ENCODE data around the gene PLEK2. TPM values are rescaled to one million over a fixed set of nuclear protein-coding genes. Genes with fewer than 3 reads are reported as not detected.
A peak's percentile ranks its signal among the peaks of the same experiment; 100 is the strongest.
"Not testable (repeated sequence)": the region's sequence is repeated elsewhere in the genome, so short reads cannot be mapped to it uniquely, and the experiment has no call there.

Gene PLEK2, protein sequence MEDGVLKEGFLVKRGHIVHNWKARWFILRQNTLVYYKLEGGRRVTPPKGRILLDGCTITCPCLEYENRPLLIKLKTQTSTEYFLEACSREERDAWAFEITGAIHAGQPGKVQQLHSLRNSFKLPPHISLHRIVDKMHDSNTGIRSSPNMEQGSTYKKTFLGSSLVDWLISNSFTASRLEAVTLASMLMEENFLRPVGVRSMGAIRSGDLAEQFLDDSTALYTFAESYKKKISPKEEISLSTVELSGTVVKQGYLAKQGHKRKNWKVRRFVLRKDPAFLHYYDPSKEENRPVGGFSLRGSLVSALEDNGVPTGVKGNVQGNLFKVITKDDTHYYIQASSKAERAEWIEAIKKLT
- total RNA-seq (2014; rRNA removed; shearing (Covaris generic)): 5.9 and 7.1 TPM in 2 replicates
- polyA plus RNA-seq (2014; cell fraction: nucleus; rRNA removed): 2.2 and 3.9 TPM in 2 replicates

DNA sequence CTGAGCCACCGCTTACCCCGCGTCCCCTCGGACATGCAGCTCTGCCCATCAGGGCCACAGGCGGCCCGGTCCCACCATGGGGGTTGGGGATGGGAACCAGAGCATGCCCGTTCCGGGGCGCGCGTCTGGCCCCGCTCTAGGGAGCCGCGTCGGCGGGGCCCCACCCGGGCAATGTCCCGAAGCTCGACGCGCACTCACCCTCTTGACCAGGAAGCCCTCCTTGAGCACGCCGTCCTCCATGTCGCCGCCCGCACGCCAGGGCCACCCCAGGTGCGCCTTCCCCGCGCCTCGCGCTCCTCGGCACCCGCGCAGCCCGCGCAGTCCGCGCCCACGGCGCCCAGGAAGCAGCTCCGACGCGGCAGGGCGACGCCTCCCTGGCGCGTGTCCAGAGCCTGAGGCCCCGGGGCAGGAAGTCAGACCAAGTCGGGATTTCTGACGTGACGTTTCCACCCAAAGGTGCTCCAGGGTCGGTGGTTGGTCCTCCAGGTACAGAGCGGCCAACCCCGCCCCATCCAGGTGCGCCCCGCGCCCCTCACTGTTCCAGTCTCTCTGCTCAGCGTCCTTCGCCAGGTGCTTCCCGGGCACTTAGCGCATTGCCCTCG lies at the start of gene PLEK2:
TSS of gene PLEK2 (minus strand) at position 346 of the 602 bp plus-strand sequence. CDS start at position 240, 106 bp downstream.
- DNase-seq (ENCODE audit: extremely low read depth, low read depth): peak; percentile 33

DNA sequence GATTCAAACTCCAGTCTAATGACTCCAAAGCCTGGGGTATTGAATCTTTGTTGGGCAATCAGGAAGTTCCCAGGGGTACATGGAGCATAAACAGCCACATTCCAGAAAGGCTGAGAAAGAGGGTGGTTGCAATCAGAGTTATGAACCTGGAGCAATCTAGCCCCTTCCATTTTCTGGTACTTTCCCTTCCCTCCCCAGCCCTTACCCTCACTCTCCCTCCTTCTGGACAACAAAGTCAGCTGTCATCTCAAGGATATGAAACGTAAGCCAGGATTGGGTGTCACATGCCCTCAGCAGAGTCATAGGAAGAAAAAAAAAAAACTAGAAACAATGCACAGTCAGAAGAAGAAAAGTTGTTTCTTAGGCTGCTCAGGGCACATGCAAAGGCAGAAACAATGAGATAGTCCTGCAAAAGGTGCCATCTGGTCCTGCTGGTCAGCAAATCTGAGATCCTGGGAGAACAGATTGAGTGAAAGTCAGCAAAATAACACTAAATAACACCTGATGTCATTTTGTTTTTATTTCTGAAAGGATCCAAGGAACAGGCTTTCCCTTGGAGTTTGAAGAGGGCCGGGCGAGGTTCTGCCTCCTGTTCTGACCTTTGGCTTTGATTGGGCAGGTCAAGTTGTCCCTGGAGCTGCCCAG lies 49.5 kb upstream of the PLEK2 start:
- DNase-seq (ENCODE audit: extremely low read depth, low read depth): no peak

DNA sequence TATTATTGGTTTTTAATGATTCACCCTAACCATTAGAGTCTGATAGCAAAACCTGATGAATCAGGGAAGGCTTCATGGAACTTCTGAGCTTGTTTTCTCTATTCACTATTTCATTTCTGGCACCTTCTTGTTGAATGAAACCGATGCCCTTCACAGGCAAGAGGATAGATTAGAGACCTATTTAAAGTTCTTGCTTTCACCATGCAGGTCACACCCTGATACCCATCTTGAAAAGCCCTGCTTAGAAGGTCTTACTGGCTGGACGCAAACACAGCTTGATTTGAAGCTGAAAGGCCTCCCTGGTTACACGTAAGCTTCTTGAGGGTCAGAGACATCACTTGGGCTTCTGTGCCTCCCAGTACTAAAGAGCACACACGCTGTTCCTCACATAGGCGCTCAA lies 47.4 kb upstream of the PLEK2 start:
- no peak for DNase-seq (ENCODE audit: extremely low read depth, low read depth)

DNA sequence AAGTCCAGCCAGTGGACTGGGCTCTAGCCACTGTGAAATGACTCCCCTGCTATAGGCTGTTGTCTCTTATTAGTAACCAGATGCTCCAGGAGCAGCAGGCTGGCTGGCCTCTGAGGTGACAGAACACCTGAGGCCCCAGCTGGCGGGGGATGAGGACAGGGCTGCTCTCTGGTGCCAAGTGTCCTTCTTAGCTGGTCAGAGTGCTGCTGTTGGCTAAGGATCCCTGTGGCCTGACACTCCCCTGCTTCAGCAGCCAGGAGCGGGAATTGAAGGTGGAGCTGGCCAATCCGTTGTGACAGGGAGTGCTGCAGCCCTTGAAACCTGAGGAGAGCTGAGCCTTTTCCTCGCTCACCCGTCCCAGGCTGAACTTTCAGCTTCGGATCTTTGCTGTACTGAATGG lies 45.8 kb upstream of the PLEK2 start:
- no peak for DNase-seq (ENCODE audit: extremely low read depth, low read depth)

DNA sequence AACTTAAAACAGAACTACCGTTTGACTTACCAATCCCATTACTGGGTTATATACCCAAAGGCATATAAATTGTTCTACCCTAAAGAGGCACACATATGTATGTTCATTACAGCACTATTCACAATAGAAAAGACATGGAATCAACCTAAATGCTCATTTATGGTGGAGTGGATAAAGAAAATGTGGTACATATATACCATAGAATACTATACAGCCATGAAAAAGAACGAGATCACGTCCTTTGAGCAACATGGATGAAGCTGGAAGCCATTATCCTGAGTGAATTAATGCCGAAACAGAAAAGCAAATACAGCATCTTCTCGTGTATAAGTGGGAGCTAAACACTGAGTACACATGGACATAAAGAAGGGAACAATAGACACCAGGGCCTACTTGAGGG lies 44.8 kb upstream of the PLEK2 start:
- DNase-seq (ENCODE audit: extremely low read depth, low read depth): no peak

DNA sequence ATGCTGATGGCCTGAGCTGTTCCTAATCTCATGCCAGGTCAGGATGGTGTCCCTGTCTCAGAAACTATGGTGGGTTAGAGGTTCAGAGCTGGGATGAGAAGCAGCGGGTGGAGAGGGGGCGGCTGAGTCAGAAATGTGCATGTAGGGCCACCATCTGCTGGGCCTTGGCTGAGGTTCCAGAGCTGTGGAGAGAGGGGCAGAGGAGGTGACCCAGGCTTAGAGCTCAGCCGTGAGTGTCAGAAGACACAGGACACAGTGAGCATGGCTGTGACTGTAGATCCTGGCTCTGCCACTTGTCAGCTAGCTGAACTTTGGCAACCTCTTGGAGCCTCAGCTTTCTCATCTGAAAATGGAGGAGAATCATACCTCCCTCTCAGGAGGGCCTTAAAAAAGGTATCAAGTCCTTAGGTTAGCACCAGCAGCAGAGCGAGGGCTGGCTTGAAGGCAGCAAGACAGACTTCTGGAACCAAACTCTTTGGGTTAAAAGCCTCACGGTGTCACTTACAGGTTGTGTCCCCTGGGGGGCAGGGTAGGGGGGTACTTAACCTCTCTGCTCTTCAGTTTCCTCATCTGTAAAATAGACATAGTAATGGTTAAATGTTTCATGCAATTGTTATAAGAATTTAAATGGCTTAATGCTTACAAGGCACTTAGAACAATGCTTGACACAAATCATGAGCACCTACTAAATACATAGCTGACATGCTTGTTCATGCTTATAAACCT lies 41.8 kb upstream of the PLEK2 start:
- no peak for DNase-seq (ENCODE audit: extremely low read depth, low read depth)

DNA sequence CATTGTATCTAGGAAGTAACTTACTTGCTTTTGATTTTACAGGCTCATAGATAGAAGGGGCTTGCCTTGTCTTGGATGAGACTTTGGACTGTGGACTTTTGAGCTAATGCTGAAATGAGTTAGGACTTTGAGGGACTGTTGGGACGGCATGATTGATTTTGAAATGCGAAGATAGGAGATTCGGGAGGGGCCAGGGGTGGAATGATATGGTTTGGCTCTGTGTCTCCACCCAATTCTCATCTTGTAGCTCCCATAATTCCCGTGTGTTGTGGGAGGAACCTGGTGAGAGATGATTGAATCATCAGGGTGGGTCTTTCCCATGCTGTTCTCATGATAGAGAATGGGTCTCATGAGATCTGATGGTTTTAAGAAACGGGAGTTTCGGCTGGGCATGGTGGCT lies 39.7 kb upstream of the PLEK2 start:
- DNase-seq (ENCODE audit: extremely low read depth, low read depth): not testable (repeated sequence)

DNA sequence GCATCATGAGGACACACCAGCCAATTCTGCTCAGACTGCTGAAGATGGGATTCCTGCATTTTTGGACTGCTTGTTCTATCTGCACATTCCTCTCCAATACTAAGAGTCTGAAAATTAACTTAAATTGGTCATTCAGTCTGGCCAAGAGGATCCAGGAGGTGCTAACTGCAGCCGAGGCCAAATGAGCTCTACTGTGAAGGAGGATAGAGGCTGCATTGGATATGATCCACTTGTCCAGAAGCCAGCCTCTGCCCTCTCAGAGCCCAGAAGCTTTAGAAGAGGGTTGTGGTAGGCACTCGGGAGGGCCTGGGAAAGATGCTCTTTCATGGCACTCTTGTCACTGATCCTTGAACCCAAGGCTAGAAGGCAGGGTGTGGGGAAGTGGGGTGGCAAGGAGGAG lies 37.1 kb upstream of the PLEK2 start:
- no peak for DNase-seq (ENCODE audit: extremely low read depth, low read depth)

DNA sequence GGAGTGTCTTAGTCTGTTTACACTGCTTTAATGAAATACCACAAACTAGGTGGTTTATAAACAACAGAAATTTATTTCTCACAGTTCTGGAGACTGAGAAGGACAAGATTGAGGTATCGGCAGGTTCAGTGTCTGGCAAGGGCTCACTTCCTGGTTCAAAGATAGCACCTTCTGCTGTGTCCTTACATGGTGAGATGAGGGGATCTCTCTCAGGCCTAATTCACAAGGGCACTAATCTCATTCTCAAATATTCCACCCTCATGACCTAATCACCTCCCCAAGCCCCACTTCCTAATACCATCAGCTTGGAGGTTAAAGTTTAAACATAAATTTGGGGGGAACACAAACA lies 35.0 kb upstream of the PLEK2 start:
- no peak for DNase-seq (ENCODE audit: extremely low read depth, low read depth)

DNA sequence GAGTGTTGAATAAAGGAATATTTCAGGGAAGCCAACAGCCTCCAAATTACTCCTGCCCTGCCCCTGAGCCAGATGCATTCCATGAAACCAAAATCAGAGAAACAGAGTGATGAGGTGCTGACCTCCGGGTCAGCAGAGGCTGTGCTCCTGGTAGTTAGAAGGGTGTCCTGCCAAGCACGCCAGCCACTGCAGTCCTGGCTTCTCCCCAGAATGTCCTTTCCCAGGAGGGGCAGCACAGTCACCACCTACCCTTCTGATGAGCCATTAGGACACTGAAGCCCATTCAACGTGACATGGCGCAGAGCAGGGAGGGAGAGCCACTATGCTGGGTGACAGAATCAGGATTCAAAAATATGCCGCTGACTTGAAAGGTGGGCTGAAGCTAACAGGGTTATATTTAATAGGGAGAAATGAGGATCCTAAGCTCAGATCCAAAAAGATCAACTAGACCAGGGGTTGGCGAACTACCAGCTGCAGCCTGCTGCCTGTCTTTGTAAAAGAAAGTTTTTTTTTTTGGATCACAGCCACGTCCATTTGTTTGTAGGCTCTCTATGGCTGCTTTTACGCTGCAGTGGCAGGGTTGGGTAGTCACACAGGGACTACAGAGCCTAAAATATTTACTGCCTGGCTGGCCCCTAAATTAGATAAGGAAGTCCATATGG lies 34.5 kb upstream of the PLEK2 start:
- no peak for DNase-seq (ENCODE audit: extremely low read depth, low read depth)

DNA sequence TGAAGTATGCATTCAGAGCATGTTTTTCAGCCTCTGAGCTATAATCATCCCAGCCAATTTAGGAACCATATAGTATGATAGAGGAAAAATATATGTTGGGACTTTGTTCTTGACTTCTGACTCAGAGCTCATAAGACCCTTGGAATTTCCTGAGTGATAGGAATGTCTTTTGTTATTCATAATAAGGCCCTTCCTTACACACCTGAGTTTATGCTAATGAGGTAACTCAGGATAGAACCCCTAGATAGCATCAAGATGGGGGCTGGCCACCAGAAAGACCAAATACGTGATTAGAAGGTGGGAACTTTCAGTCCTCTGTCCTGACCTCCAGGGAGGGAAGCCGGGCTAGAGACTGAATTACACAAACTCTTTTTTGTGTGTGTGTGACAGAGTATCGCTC lies 32.4 kb upstream of the PLEK2 start:
- DNase-seq (ENCODE audit: extremely low read depth, low read depth): no peak

DNA sequence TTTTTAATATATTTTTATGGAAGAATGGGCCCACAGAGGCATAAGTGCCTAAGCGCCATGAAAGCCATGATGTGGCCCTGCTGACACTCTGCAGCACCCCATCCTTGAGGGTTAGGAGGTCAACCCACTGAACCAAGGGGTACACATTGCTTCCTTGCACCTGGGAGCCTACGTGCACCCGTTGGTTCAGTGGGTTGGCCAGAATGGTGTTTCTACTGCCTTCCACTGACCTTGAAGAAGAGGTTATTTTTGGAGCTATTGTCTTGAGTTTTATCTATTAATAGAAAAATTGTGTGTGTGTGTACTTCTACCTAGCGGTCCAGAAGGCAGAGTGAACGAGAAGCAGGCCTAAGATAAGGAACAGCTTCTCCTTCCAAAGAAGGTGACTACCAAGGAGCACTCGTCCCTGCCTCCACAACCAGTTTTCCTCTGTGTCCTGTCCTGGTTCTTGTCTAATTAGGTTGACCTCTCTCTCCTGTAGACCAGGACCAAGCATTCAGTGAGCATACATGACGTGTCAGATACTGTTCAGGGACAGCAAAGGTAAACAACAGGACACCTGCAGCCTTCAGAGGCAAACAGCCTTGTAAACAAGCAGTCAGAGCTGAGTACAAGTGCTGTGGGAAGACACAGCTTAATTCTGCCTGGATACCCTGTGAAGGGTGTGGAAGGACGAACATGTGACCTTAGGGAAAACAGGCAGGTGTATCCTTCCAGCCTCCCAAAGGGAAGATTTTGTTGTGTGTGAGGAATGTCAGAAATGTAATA lies 30.4 kb upstream of the PLEK2 start:
- DNase-seq (ENCODE audit: extremely low read depth, low read depth): no peak

DNA sequence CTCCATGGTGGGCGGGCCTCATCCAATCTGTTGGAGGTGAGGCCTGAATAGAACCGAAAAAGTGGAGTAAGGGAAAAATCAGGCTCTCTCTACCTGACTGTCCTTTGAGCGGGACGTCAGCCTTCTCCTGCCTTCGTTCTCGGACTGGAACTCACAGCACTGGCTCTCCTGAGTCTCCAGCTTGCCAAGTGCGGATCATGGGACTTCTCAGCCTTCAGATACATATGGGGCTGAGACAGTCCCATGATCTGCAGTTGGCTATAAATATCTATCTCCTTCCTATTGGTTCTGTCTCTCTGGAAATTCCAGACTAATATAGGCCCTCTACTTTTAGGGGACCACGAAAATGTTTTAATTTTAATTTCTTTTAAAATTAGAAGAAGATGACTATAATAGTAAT lies 29.7 kb upstream of the PLEK2 start:
- no peak for DNase-seq (ENCODE audit: extremely low read depth, low read depth)

DNA sequence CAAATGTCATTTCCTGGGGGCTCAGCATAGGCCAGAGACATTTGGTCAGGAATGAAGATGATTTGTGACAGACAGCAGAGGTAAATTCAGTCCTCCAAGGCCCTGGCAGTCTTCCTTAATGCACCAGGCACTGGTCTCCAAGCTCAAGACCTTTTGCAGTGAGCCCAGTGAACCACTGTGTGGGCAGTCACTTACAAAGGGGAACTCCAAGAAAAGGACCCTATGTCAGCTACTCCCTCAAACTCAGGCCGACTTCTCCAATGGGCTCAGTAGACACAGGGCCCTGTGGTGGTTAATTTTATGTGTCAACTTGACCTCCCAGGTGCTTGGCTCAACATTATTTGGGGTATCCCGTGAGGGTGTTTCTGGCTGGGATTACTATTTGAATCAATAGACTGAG lies 29.3 kb upstream of the PLEK2 start:
- no peak for DNase-seq (ENCODE audit: extremely low read depth, low read depth)

DNA sequence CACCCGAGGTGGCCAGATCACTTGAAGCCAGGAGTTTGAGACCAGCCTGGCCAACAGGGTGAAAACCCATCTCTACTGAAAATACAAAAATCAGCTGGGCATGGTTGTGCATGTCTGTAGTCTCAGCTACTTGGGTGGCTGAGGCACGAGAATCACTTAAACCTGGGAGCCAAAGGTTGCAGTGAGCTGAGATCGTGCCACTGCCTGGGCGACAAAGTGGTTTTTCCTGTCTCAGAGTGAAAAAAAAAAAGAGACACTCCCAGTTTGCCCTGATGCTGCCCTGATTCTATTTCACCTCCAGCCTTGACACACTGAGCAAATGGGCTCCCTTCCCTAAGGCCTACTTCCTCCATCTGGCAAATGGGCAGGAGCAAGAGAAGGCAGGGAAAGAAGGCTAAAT lies 28.5 kb upstream of the PLEK2 start:
- no peak for DNase-seq (ENCODE audit: extremely low read depth, low read depth)

DNA sequence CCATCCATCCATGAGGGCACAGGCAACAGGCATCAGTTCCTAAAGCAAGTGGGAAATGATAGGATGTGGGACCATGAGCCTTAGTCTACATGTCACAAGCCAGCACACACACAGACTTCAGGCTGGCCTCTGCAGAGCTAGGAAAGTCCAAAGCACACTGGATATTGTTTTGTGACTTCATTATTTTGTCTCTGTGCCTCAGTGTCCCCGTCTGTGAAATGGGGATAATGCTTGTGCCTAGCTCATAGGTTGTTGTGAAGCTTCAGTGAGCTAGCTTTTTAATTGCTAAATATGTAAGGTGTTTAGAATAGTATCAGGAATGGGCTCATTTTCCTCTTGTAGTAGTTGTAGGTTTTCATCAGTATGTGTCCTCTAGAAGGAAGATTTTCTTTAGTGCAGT lies 27.0 kb upstream of the PLEK2 start:
- no peak for DNase-seq (ENCODE audit: extremely low read depth, low read depth)

DNA sequence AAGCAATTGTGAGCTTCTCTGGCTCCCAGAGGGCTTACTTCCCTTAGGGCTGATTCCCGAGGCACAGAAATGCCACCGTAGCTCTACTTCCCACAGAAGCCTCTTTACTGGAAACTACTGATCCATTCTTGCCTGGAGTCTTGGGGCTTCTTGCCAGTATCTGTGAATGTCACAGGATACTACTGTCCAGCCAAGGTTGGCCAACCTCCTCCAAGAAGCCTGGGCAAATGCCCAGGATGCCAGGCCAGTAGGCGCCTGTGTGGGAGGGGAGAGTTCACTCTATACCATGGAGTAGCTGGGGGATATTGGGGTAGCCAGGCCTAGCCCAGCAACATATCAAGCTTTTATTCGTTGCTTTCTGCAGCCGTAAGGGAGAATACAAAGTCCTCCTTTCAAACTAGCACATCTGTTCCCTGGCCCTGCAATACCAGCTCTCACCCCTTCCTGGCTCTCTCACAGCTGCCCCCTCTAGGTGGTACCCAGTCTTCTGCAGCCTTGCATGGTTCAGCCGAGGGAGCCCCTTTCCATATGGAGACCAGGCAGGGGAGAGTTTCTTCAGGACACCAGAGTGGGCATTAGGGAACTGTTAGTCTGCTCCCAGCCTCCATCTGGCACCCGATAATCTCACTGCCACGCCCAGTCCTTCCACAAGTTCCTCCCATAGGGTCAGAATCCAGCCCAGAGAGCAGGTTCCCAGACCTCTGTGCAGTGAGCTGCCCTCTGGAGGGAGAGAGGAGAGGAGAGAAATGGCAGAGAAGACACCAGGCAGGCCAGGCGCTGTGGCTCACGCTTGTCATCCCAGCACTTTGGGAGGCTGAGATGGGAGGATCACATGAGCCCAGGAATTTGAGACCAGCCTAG lies 24.3 kb upstream of the PLEK2 start:
- no peak for DNase-seq (ENCODE audit: extremely low read depth, low read depth)

DNA sequence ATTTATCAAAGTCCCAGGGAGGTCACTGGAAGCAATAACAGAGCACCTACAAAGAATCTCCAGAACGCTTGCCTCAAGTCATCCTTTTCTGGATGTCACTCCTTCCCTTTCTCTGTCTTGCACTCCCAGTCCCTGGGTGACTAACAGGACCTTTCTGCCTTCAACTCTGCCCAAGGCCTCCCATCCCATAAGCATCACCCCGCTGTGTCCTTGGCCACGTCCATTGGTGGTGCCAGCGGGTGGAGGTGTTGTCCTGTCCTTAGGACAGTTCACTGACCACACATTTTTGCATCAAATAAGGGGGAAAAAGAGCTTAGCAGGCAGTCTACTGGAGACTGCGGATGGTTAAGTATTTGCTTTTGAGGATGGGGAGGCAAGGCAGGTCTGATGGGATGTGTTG lies 23.6 kb upstream of the PLEK2 start:
- DNase-seq (ENCODE audit: extremely low read depth, low read depth): no peak

DNA sequence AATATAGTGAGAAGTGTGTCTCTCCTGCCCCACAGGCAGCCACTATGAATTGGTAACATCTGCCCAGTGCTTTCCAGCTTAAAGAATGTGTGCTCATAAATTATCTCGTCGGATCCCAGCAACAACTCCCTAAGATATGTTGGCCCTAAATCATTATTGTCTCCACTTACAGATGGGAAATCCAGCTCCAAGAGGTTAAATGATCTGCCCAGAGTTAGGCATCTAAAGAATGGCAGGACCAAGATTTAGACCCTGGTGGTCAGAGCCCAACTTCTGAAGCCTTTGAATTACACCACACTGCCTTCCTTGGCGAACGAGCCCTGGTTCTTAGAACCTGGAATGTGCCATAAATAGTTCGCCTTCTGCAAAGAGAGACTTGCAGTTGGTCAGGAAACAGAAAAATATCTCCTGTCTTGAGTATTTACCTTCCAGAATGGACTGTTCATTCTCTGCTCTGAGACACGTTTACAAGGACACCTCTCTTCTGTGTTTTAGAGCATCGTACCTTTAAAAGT lies 20.1 kb upstream of the PLEK2 start:
- no peak for DNase-seq (ENCODE audit: extremely low read depth, low read depth)
